HepG2 (cell line): ENCODE results near the gene NUP62. TPM values are rescaled to one million over a fixed set of nuclear protein-coding genes. Genes with fewer than 3 reads are reported as not detected.

Experiments used
- CEBPB ChIP-seq: IDR thresholded peaks from 2 replicates; pipeline ENCODE4 v1.6.1; 2011; ENCODE audit warnings: low read depth, low read length, improper control_type of control experiment, borderline replicate concordance
- FOXA1 ChIP-seq, 2 experiments: fragments of 450-650 bp in 1 of 2; sonication (generic) in 1 of 2; formaldehyde crosslinking in 1 of 2; IDR thresholded peaks; 2 replicates each; pipeline versions ENCODE4 v1.4.0 to v1.6.1; 2016 to 2020; ENCODE audit warnings: missing genetic modification reagents in 1 of 2
- IKZF1 ChIP-seq: fragments of 450-650 bp; IDR thresholded peaks from 2 replicates; pipeline ENCODE4 v1.7.1; 2016
- ISL2 ChIP-seq: sonication (generic); formaldehyde crosslinking; IDR thresholded peaks from 2 replicates; pipeline ENCODE4 v1.5.0; 2020; ENCODE audit warnings: missing genetic modification reagents
- KAT8 ChIP-seq: IDR thresholded peaks from 2 replicates; pipeline ENCODE4 v1.6.1; 2016; ENCODE audit warnings: missing genetic modification reagents, missing compliant biosample characterization
- MAZ ChIP-seq, 2 experiments: sonication (generic) in 1 of 2; formaldehyde crosslinking in 1 of 2; IDR thresholded peaks; 2 replicates each; pipeline versions ENCODE4 v1.5.0 to v1.6.1; 2012 to 2020; ENCODE audit warnings: low read depth in 2 of 2, mild to moderate bottlenecking in 2 of 2, borderline replicate concordance in 1 of 2, improper control_type of control experiment in 1 of 2, low read length in 1 of 2, missing genetic modification reagents in 1 of 2, moderate library complexity in 1 of 2
- NKX3-1 ChIP-seq: sonication (generic); formaldehyde crosslinking; IDR thresholded peaks from 2 replicates; pipeline ENCODE4 v1.5.0; 2020; ENCODE audit warnings: missing genetic modification reagents
- PCBP1 ChIP-seq: fragments of 200-400 bp; formaldehyde crosslinking; IDR thresholded peaks from 2 replicates; pipeline ENCODE4 v1.6.1; 2017; ENCODE audit warnings: mild to moderate bottlenecking, low read depth, low read length, borderline replicate concordance
- PITX1 ChIP-seq: sonication (generic); formaldehyde crosslinking; IDR thresholded peaks from 2 replicates; pipeline ENCODE4 v1.5.1; 2020; ENCODE audit warnings: mild to moderate bottlenecking, missing genetic modification reagents
- RFXANK ChIP-seq: IDR thresholded peaks from 2 replicates; pipeline ENCODE4 v1.6.1; 2016
- SIX1 ChIP-seq: sonication (generic); formaldehyde crosslinking; IDR thresholded peaks from 2 replicates; pipeline ENCODE4 v1.4.0; 2020; ENCODE audit warnings: missing genetic modification reagents, borderline replicate concordance
- TAF15 ChIP-seq: fragments of 200-400 bp; formaldehyde crosslinking; IDR thresholded peaks from one replicate; pipeline ENCODE4 v1.6.1; 2018; ENCODE audit warnings: mild to moderate bottlenecking, low read depth, low read length; ENCODE audit not compliant: poor library complexity, severe bottlenecking
- ZBTB42 ChIP-seq: sonication (generic); formaldehyde crosslinking; IDR thresholded peaks from 2 replicates; pipeline ENCODE4 v1.5.0; 2020; ENCODE audit warnings: mild to moderate bottlenecking, missing genetic modification reagents
- ZFP1 ChIP-seq: IDR thresholded peaks from 2 replicates; pipeline ENCODE4 v1.6.1; 2016
- ZFP91 ChIP-seq: sonication (generic); formaldehyde crosslinking; IDR thresholded peaks from 2 replicates; pipeline ENCODE4 v1.9.0; 2022; ENCODE audit warnings: missing genetic modification reagents, mild to moderate bottlenecking, borderline replicate concordance
- ZNF207 ChIP-seq: fragments of 450-650 bp; IDR thresholded peaks from 2 replicates; pipeline ENCODE4 v1.6.1; 2016; ENCODE audit warnings: antibody characterized with exemption, borderline replicate concordance
- ZNF550 ChIP-seq: sonication (generic); formaldehyde crosslinking; IDR thresholded peaks from 2 replicates; pipeline ENCODE4 v1.4.0; 2020; ENCODE audit warnings: mild to moderate bottlenecking, missing genetic modification reagents, borderline replicate concordance
- ZNF569 ChIP-seq: sonication (generic); formaldehyde crosslinking; IDR thresholded peaks from 2 replicates; pipeline ENCODE4 v1.5.0; 2020; ENCODE audit warnings: mild to moderate bottlenecking, missing genetic modification reagents, moderate library complexity, borderline replicate concordance
- ZNF737 ChIP-seq: sonication (generic); formaldehyde crosslinking; IDR thresholded peaks from 2 replicates; pipeline ENCODE4 v1.5.0; 2020; ENCODE audit warnings: missing genetic modification reagents, mild to moderate bottlenecking, borderline replicate concordance
- ZNF772 ChIP-seq: sonication (generic); formaldehyde crosslinking; IDR thresholded peaks from 2 replicates; pipeline ENCODE4 v1.5.0; 2020; ENCODE audit warnings: mild to moderate bottlenecking, missing genetic modification reagents
- ZNF788 ChIP-seq: sonication (generic); formaldehyde crosslinking; IDR thresholded peaks from 2 replicates; pipeline ENCODE4 v1.5.0; 2020; ENCODE audit warnings: mild to moderate bottlenecking, missing genetic modification reagents, borderline replicate concordance
- polyA plus RNA-seq, 8 experiments: library from polyadenylated mRNA; depleted of rRNA in 3 of 8; stranded (reverse) in 7 of 8; unstranded in 1 of 8; fragments of >200 nt; fragmentation: Illumina TruSeq in 4 of 8; extraction: Trizol in 4 of 8; gene quantifications; 2 replicates each; pipeline versions ENCODE4 v1.2.1 to v1.2.3, GENCODE V29; 2011 to 2016; ENCODE audit warnings: low read depth in 4 of 8, missing spikeins in 1 of 8, mixed read lengths in 1 of 8; ENCODE audit not compliant: insufficient read depth in 1 of 8
- total RNA-seq, 5 experiments: library from RNA; depleted of rRNA; stranded (reverse); fragments of >200 nt; fragmentation: Illumina TruSeq; extraction: Trizol; gene quantifications; 2 replicates each; pipeline ENCODE4 v1.2.3, GENCODE V29; 2016; ENCODE audit warnings: low read depth in 1 of 5
- TF ChIP-seq, protein P1 (sequence below): sonication (generic); formaldehyde crosslinking; IDR thresholded peaks from 2 replicates; pipeline ENCODE4 v1.5.1; 2020; ENCODE audit warnings: mild to moderate bottlenecking, missing genetic modification reagents, moderate library complexity

NUP62 gene
- total and polyA plus RNA-seq, 2 of the 13 experiments (the other 11 are each of a cell fraction or from before 2014, with no cell fraction given) = 16.5 to 41.5 TPM

DNA sequence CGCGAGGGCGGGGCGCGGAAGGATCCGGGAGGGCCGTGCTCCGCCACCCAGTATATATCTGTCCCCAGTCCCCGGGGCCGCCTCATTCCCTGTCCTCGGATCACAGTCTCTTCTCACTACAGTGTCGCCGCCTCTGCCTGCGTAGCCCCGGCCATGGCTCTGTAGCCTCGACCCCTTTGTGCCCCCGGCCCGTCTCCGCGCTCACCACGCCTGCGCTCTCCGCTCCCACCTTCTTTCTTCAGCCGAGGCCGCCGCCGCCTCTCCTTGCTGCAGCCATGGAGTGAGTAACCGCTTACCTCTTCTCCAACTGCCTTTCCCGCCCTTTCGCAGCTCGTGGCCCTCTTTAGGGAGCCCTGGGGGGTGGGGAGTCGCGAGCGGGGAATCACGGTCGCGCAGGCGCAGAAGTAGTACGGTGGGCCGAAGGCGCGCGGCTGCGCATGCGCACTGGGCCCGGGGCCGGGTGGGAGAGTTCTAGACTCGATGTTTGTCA, at the start of gene NUP62, which contains the start of gene ATF5 (continued):
- TF ChIP-seq ZNF772 (CRISPR knock-in tag) = peak; percentile 10; the same call in 1 of the 2 replicates
- TF ChIP-seq ZFP91 (CRISPR knock-in tag) = peak; percentile 93
- 0 out of 2 replicates have a peak, but pooled peaks have one; percentile 88 for TF ChIP-seq ZNF550
- TF ChIP-seq, protein P1, sequence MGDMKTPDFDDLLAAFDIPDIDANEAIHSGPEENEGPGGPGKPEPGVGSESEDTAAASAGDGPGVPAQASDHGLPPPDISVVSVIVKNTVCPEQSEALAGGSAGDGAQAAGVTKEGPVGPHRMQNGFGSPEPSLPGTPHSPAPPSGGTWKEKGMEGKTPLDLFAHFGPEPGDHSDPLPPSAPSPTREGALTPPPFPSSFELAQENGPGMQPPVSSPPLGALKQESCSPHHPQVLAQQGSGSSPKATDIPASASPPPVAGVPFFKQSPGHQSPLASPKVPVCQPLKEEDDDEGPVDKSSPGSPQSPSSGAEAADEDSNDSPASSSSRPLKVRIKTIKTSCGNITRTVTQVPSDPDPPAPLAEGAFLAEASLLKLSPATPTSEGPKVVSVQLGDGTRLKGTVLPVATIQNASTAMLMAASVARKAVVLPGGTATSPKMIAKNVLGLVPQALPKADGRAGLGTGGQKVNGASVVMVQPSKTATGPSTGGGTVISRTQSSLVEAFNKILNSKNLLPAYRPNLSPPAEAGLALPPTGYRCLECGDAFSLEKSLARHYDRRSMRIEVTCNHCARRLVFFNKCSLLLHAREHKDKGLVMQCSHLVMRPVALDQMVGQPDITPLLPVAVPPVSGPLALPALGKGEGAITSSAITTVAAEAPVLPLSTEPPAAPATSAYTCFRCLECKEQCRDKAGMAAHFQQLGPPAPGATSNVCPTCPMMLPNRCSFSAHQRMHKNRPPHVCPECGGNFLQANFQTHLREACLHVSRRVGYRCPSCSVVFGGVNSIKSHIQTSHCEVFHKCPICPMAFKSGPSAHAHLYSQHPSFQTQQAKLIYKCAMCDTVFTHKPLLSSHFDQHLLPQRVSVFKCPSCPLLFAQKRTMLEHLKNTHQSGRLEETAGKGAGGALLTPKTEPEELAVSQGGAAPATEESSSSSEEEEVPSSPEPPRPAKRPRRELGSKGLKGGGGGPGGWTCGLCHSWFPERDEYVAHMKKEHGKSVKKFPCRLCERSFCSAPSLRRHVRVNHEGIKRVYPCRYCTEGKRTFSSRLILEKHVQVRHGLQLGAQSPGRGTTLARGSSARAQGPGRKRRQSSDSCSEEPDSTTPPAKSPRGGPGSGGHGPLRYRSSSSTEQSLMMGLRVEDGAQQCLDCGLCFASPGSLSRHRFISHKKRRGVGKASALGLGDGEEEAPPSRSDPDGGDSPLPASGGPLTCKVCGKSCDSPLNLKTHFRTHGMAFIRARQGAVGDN (CRISPR knock-in tag) = peak; percentile 100
- TF ChIP-seq SIX1 (CRISPR knock-in tag) = no peak; the same call in 1 of the 2 replicates
- no peak for TF ChIP-seq PCBP1
- TF ChIP-seq ZNF569 (CRISPR knock-in tag) = peak; percentile 63; the same call in 1 of the 2 replicates
- peak; percentile 55; the same call in 1 of the 2 replicates for TF ChIP-seq ZNF737 (CRISPR knock-in tag)
- TF ChIP-seq ZNF788 (CRISPR knock-in tag) = 0 out of 2 replicates have a peak, but pooled peaks have one; percentile 7
- no peak for TF ChIP-seq ZNF207
- peak; percentile 80; the same call in 1 of the 2 replicates for TF ChIP-seq ZFP1 (CRISPR knock-in tag)
- TF ChIP-seq RFXANK (CRISPR knock-in tag) = peak; percentile 51; the same call in 1 of the 2 replicates
- no peak for TF ChIP-seq MAZ (IDR thresholded peaks at IDR 0.05; ENCODE audit: borderline replicate concordance, low read depth, low read length)
- 0 out of 2 replicates have a peak, but pooled peaks have one; percentile 65 for TF ChIP-seq MAZ (CRISPR knock-in tag; IDR thresholded peaks at IDR 0.05; ENCODE audit: low read depth)
- TF ChIP-seq PITX1 (CRISPR knock-in tag) = peak; percentile 40; the same call in 1 of the 2 replicates
- peak; percentile 89 for TF ChIP-seq KAT8 (CRISPR knock-in tag)
- TF ChIP-seq TAF15 = no peak
- TF ChIP-seq CEBPB = no peak
- TF ChIP-seq ISL2 (CRISPR knock-in tag) = peak; percentile 75
- TF ChIP-seq ZBTB42 = peak; percentile 95
- no peak for TF ChIP-seq IKZF1
- no peak for TF ChIP-seq FOXA1 (IDR thresholded peaks at IDR 0.05)
- no peak; the same call in 1 of the 2 replicates for TF ChIP-seq FOXA1 (CRISPR knock-in tag; IDR thresholded peaks at IDR 0.05)
- TF ChIP-seq NKX3-1 (CRISPR knock-in tag) = peak; percentile 89
